Activated CD8-positive, alpha-beta T cell treated with anti-CD3 and anti-CD28 coated beads for 36 hours (primary cell): ENCODE measurements around the gene NPHP4. TPM values are rescaled to one million over a fixed set of nuclear protein-coding genes. Genes with fewer than 3 reads are reported as not detected.
"Not testable (repeated sequence)": the region's sequence is repeated elsewhere in the genome, so short reads cannot be mapped to it uniquely, and the experiment has no call there.

ENCODE experiments used
- ATAC-seq: fragments of 200-7000 bp; cut with Tn5 transposase; one replicate; pipeline ENCODE4 v1.10.0; 2021; ENCODE audit warnings: mild to moderate bottlenecking, moderate library complexity
- CTCF ChIA-PET: fragments of 350-600 bp; sonication (Branson Sonifier 250); formaldehyde crosslinking; loops from one replicate; lab custom pipeline; 2021; ENCODE audit warnings: antibody characterized with exemption; lab: Charles Lee
- POLR2A ChIA-PET: fragments of 350-600 bp; sonication (Branson Sonifier 250); formaldehyde crosslinking; loops from one replicate; lab custom pipeline; 2021; ENCODE audit warnings: antibody characterized with exemption; lab: Charles Lee
- DNase-seq: peaks from one replicate; pipeline ENCODE4 v3.0.0-alpha.2; 2020
- H3K27ac Mint-ChIP-seq: one replicate; pipeline ENCODE4 v1.8.0; 2021; ENCODE audit warnings: mild to moderate bottlenecking, mixed read lengths
- H3K27me3 Mint-ChIP-seq: one replicate; pipeline ENCODE4 v1.8.0; 2021; ENCODE audit warnings: mixed read lengths
- H3K36me3 Mint-ChIP-seq: one replicate; pipeline ENCODE4 v1.8.0; 2021; ENCODE audit warnings: low read depth, mixed read lengths
- H3K4me1 Mint-ChIP-seq: one replicate; pipeline ENCODE4 v1.8.0; 2021; ENCODE audit warnings: low read depth, mixed read lengths
- H3K4me3 Mint-ChIP-seq: one replicate; pipeline ENCODE4 v1.8.0; 2021; ENCODE audit warnings: mild to moderate bottlenecking, moderate library complexity, mixed read lengths
- H3K9me3 Mint-ChIP-seq: one replicate; pipeline ENCODE4 v1.8.0; 2021; ENCODE audit warnings: mixed read lengths
- CTCF ChIP-seq: fragments of 200-600 bp; IDR thresholded peaks from one replicate; pipeline ENCODE4 v1.8.0; 2022; ENCODE audit warnings: antibody characterized with exemption, mild to moderate bottlenecking
- intact Hi-C: fragments of 100-400 bp; cut with micrococcal nuclease; formaldehyde crosslinking; loops from one replicate; pipeline ENCODE4 v1.10.0; 2022
- total RNA-seq, 2 experiments: library from RNA; stranded (reverse); gene quantifications; one replicate each; pipeline ENCODE4 v1.2.3, GENCODE V29; 2021

NPHP4 gene
- total RNA-seq, 2 experiments from 2014 or later, result 16.5 to 16.8 TPM

- no peak for TF ChIP-seq CTCF
- Mint-ChIP-seq H3K27ac (no peak overlapping the region), H3K36me3 (peaks cover 7% of the 10 kb centered on the region), H3K27me3 (no peaks in the 10 kb centered on the region), H3K4me3 (no peak overlapping the region), H3K4me1 (no peaks in the 10 kb centered on the region), H3K9me3 (peaks cover 2% of the 10 kb centered on the region)
- ChIA-PET POLR2A (no interaction called here), CTCF (no interaction called here)
- intact Hi-C loops, result no loop called here
- DNase-seq, result no peak
- no peak for ATAC-seq
These were observed 96.5 kb downstream of the NPHP4 start for GRCh38 chr1:5895446-5896406.

GRCh38 chr1:5893699-5894278 is 98.4 kb downstream of the NPHP4 start:
- peak; percentile 18 for DNase-seq
- H3K9me3 Mint-ChIP-seq, H3K27ac Mint-ChIP-seq, H3K36me3 Mint-ChIP-seq, ATAC-seq, intact Hi-C loops, POLR2A ChIA-PET, H3K4me1 Mint-ChIP-seq, H3K27me3 Mint-ChIP-seq, H3K4me3 Mint-ChIP-seq: not testable (repeated sequence)
- CTCF ChIA-PET, result interaction anchor here (1.5 kb wide), 1 partner anchor 13 kb away, joined by 3 read pairs; no protein-coding TSS in a partner anchor
- TF ChIP-seq CTCF, result peak; percentile 40

GRCh38 chr1:5892329-5892728 is 99.9 kb downstream of the NPHP4 start:
- H3K27ac Mint-ChIP-seq, result no peak overlapping the region
- intact Hi-C loops, result no loop called here
- CTCF ChIA-PET, result no interaction called here
- POLR2A ChIA-PET, result no interaction called here
- no peak overlapping the region for H3K4me3 Mint-ChIP-seq
- peaks cover 5% of the 10 kb centered on the region for H3K36me3 Mint-ChIP-seq
- H3K9me3 Mint-ChIP-seq, result peaks cover 2% of the 10 kb centered on the region
- TF ChIP-seq CTCF, result no peak
- H3K4me1 Mint-ChIP-seq, result no peaks in the 10 kb centered on the region
- H3K27me3 Mint-ChIP-seq, result no peaks in the 10 kb centered on the region
- DNase-seq (no peak), ATAC-seq (no peak)

- DNase-seq (no peak), ATAC-seq (no peak)
- Mint-ChIP-seq H3K27me3 (no peaks in the 10 kb centered on the region), H3K4me3 (no peak overlapping the region), H3K27ac (no peak overlapping the region), H3K36me3 (peaks cover 4% of the 10 kb centered on the region), H3K4me1 (no peaks in the 10 kb centered on the region), H3K9me3 (peaks cover 2% of the 10 kb centered on the region)
- no peak for TF ChIP-seq CTCF
- CTCF ChIA-PET, result no interaction called here
- intact Hi-C loops, result no loop called here
- POLR2A ChIA-PET, result no interaction called here
These were observed 100.5 kb downstream of the NPHP4 start for GRCh38 chr1:5891736-5892135.

- DNase-seq, result no peak
- CTCF ChIA-PET, result no interaction called here
- ATAC-seq, result no peak
- Mint-ChIP-seq H3K9me3 (peaks cover 2% of the 10 kb centered on the region), H3K27me3 (no peaks in the 10 kb centered on the region), H3K4me1 (no peaks in the 10 kb centered on the region), H3K4me3 (no peak overlapping the region), H3K36me3 (peaks cover 4% of the 10 kb centered on the region), H3K27ac (no peak overlapping the region)
- intact Hi-C loops, result no loop called here
- TF ChIP-seq CTCF, result no peak
- POLR2A ChIA-PET, result no interaction called here
These were observed 101.1 kb downstream of the NPHP4 start for GRCh38 chr1:5891137-5891536.
